Colonic mucosa (tissue), 4 donors: ENCODE results near the gene SERPINE1. TPM values are rescaled to one million over a fixed set of nuclear protein-coding genes. Genes with fewer than 3 reads are reported as not detected.
"Not testable (repeated sequence)": the region's sequence is repeated elsewhere in the genome, so short reads cannot be mapped to it uniquely, and the experiment has no call there.

Experiments used
- DNase-seq: peaks from one replicate; pipeline ENCODE4 v3.0.0-alpha.2; 2020
- H3K27ac ChIP-seq: fragments of 200-600 bp; one replicate; pipeline ENCODE4 v1.8.0; 2021
- H3K27me3 ChIP-seq: fragments of 200-600 bp; one replicate; pipeline ENCODE4 v1.8.0; 2021
- H3K36me3 ChIP-seq: fragments of 200-600 bp; one replicate; pipeline ENCODE4 v1.8.0; 2021
- H3K4me1 ChIP-seq: fragments of 200-600 bp; one replicate; pipeline ENCODE4 v1.8.0; 2021; ENCODE audit warnings: mild to moderate bottlenecking
- H3K4me3 ChIP-seq: fragments of 200-600 bp; one replicate; pipeline ENCODE4 v1.8.0; 2021
- H3K9ac ChIP-seq, 2 donors: one replicate each; pipeline ENCODE4 v1.7.0; 2013; ENCODE audit warnings: control low read depth in 2 of 2, low read depth in 2 of 2, low read length in 2 of 2
- H3K9me3 ChIP-seq: fragments of 200-600 bp; one replicate; pipeline ENCODE4 v1.8.0; 2021
- intact Hi-C: fragments of 100-400 bp; cut with DNase I; formaldehyde crosslinking; loops from one replicate; pipeline ENCODE4 v1.14.1; 2022
- total RNA-seq, 2 donors: library from RNA; stranded (reverse); fragmentation: NEBNext Ultra II Directional in 1 of 2; extraction: Animal tissue kit (Norgen Biotek cat#: 25700) in 1 of 2; gene quantifications; one replicate each; pipeline ENCODE4 v1.2.1, GENCODE V29; 2021
- TF ChIP-seq, protein P1 (sequence below): fragments of 200-600 bp; IDR thresholded peaks from one replicate; pipeline ENCODE4 v1.8.0; 2022; ENCODE audit warnings: antibody characterized with exemption, mild to moderate bottlenecking
- donor health status: healthy.
- donor health status: DM: no; HTN: no; CAD: no.
- donor health status: DM: no; HTN: no; CAD: no.

SERPINE1 gene
- total RNA-seq, 2 donors from 2014 or later = 1.4 to 6.1 TPM

DNA sequence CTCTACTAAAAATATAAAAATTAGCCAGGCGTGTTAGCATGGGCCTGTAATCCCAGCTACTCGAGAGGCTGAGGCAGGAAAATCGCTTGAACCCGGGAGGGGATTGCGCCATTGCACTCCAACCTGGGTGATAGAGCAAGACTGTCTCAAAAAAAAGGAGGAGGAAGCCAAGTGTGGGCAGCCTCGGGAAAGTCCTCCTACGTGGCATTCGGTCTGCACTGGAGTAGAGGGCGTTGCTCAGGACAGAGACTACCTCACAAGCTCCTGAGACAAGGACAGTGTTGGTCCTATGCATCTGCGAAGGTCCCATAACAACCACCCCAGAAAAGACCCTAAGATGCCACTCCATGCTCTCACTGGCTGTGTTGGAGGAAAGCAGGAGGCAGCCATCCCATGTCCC is 10.0 kb upstream of the SERPINE1 start:
- Histone ChIP-seq H3K4me1 (no peaks in the 10 kb centered on the region), H3K27me3 (no peaks in the 10 kb centered on the region), H3K4me3 (no peak overlapping the region), H3K36me3 (no peaks in the 10 kb centered on the region), H3K27ac (no peak overlapping the region), H3K9ac (no peak overlapping the region), H3K9me3 (no peaks in the 10 kb centered on the region)
- TF ChIP-seq, protein P1, sequence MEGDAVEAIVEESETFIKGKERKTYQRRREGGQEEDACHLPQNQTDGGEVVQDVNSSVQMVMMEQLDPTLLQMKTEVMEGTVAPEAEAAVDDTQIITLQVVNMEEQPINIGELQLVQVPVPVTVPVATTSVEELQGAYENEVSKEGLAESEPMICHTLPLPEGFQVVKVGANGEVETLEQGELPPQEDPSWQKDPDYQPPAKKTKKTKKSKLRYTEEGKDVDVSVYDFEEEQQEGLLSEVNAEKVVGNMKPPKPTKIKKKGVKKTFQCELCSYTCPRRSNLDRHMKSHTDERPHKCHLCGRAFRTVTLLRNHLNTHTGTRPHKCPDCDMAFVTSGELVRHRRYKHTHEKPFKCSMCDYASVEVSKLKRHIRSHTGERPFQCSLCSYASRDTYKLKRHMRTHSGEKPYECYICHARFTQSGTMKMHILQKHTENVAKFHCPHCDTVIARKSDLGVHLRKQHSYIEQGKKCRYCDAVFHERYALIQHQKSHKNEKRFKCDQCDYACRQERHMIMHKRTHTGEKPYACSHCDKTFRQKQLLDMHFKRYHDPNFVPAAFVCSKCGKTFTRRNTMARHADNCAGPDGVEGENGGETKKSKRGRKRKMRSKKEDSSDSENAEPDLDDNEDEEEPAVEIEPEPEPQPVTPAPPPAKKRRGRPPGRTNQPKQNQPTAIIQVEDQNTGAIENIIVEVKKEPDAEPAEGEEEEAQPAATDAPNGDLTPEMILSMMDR = no peak
- no peak for DNase-seq
- intact Hi-C loops = no loop called here

DNA sequence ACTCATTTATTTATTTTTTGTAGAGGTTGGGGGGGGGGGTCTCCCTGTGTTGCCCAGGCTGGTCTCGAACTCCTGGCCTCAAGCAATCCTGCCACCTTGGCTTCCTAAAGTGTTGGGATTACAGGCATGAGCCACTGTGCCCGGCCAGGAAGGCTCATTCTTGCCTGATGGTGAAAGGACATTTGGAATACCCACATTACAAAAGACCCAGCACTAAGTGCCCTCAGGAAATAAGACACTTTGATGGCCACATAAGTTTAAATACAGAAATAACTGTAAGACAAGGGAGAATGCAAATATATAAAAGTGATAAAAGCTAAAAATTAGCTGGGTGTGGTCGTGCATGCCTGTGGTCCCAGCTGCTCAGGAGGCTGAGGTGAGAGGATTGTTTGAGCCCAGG is 8.0 kb upstream of the SERPINE1 start:
- no peaks in the 10 kb centered on the region for H3K9me3 ChIP-seq
- H3K27ac ChIP-seq = no peak overlapping the region
- H3K27me3 ChIP-seq = no peaks in the 10 kb centered on the region
- H3K4me3 ChIP-seq = no peak overlapping the region
- DNase-seq = no peak
- H3K36me3 ChIP-seq = no peaks in the 10 kb centered on the region
- TF ChIP-seq, protein P1 = no peak
- intact Hi-C loops = no loop called here
- no peaks in the 10 kb centered on the region for H3K4me1 ChIP-seq
- H3K9ac ChIP-seq = no peak overlapping the region

DNA sequence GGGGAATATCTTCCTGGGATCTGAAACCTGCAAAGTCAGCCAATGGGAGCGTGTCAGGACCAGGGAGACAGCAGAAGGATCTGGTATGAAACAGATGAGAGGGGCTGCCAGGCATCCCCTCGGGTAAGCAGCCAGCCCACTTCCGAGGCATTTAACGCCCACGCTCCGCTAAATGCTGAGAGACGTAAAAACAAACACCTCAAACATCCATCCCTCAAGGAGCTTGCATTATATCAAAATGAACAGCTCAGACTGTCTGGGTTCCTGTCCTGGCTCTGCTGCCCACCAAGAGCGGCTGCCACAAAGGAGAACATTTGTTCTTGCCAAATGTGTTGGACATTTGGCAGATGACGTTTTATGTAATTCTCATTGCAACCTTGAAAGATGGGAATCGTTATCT is 7.0 kb upstream of the SERPINE1 start:
- Histone ChIP-seq H3K9ac (no peak overlapping the region), H3K9me3 (no peaks in the 10 kb centered on the region), H3K4me3 (no peak overlapping the region), H3K4me1 (no peaks in the 10 kb centered on the region), H3K36me3 (no peaks in the 10 kb centered on the region), H3K27me3 (no peaks in the 10 kb centered on the region), H3K27ac (no peak overlapping the region)
- TF ChIP-seq, protein P1 = no peak
- DNase-seq = no peak
- intact Hi-C loops = no loop called here

DNA sequence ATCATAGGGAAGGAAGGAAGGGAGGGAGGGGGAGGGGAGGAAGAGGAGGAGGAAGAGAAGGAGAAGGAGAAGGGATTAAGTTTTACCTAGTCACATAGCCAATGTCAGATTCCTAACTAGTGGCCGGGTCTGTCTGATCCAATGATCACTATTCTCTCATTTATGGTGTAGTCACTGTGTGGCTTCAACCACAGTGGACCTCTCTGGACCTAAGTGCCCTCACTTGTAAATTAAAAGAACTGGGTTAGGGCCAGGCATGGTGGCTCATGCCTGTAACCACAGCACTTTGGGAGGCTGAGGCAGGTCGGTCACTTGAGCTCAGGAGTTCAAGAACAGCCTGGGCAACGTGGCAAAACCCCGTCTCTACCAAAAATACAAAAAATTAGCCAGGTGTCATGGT is 6.6 kb upstream of the SERPINE1 start:
- no peak overlapping the region for H3K9ac ChIP-seq
- H3K27ac ChIP-seq = no peak overlapping the region
- no peaks in the 10 kb centered on the region for H3K36me3 ChIP-seq
- DNase-seq = no peak
- TF ChIP-seq, protein P1 = no peak
- no peaks in the 10 kb centered on the region for H3K9me3 ChIP-seq
- no peak overlapping the region for H3K4me3 ChIP-seq
- no peaks in the 10 kb centered on the region for H3K27me3 ChIP-seq
- intact Hi-C loops = no loop called here
- no peaks in the 10 kb centered on the region for H3K4me1 ChIP-seq

DNA sequence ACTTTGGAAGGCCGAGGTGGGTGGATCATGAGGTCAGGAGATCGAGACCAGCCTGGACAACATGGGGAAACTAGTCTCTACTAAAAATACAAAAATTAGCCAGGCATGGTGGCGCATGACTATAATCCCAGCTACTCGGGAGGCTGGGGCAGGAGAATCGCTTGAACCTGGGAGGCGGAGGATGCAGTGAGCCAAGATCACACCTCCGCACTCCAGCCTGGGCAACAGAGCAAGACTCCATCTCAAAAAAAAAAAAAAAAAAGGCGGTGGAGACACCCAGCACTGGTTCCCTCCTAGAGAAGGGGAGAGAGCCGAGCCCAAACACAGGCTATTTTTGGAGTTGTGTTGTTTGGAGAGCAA is 5.3 kb upstream of the SERPINE1 start:
- intact Hi-C loops, H3K4me1 ChIP-seq: not testable (repeated sequence)

DNA sequence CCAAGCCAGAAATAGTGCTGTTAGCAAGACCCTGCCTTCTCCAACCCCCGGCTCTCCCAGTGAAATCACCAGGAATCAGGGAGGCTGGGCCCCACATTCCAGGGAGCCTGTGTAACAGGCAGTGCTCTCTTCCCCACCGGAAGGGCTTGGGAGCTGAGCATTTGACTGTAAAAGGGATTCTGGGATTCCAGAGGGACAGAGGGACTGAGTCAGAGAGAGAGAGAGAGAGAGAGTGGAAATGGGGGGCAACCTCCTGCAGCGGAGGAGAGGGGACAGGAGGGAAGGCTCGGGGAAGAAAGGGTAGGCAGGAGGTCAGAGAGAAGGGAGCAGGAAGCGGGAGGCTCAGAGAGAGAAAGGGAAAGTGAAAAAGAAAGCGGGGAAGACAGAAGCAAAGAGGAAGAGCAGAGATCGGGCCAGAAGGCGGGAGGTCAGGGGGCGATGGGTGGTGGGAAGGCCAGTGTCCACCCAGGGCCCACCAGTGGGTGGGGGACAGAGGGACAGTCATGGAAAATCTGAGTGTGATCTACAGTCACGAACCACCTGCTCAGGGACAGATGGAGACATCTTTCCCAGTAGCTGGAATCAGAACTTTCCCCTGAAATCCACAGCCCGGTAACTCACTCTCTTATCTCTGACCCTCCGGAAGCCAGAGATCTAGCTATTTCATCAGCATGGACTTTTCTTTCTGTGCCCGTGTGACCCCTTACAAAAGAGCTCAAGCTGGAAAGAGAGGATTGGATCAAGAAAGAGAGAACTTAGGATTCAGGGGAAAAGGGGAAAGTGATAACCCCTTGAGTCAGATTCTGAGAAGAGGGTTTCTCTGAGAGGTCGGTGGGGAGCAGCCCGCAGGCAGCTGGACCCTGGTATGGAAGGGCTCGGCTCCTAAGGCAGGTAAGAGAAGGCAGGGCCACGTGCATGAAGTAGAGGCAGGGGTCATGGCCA is 4.6 kb upstream of the SERPINE1 start:
- Histone ChIP-seq H3K9ac (peak overlapping the region; percentile 58 to 77), H3K4me3 (peak overlapping the region; percentile 12), H3K9me3 (no peaks in the 10 kb centered on the region), H3K36me3 (no peaks in the 10 kb centered on the region), H3K4me1 (peaks cover 4% of the 10 kb centered on the region), H3K27me3 (no peaks in the 10 kb centered on the region), H3K27ac (peak overlapping the region; percentile 63)
- intact Hi-C loops = no loop called here
- TF ChIP-seq, protein P1 = no peak
- DNase-seq = peak; percentile 39

More for the DNA sequence above, 5.3 kb upstream of the SERPINE1 start:
- H3K27ac ChIP-seq = peak overlapping the region; percentile 63
- not testable (repeated sequence) for H3K9ac ChIP-seq, H3K27me3 ChIP-seq, H3K4me3 ChIP-seq, H3K36me3 ChIP-seq, H3K9me3 ChIP-seq, DNase-seq
